A204.1 (cell line): ENCODE results near the gene SKP1.

Experiments
- FAIRE-seq: peaks from 2 replicates; lab custom pipeline; 2012; peaks lifted over from hg19 to GRCh38; lab: Jason Lieb, UNC

SKP1 gene

GRCh38 chr5:134143944-134144941 lies 32.5 kb downstream of the SKP1 start:
- FAIRE-seq = no peak

GRCh38 chr5:134143431-134143830 lies 33.3 kb downstream of the SKP1 start:
- no peak for FAIRE-seq

- FAIRE-seq = no peak
Measured at GRCh38 chr5:134142806-134143205, 33.9 kb downstream of the SKP1 start.

- no peak for FAIRE-seq
Measured at GRCh38 chr5:134142052-134142451, 34.7 kb downstream of the SKP1 start.

DNA sequence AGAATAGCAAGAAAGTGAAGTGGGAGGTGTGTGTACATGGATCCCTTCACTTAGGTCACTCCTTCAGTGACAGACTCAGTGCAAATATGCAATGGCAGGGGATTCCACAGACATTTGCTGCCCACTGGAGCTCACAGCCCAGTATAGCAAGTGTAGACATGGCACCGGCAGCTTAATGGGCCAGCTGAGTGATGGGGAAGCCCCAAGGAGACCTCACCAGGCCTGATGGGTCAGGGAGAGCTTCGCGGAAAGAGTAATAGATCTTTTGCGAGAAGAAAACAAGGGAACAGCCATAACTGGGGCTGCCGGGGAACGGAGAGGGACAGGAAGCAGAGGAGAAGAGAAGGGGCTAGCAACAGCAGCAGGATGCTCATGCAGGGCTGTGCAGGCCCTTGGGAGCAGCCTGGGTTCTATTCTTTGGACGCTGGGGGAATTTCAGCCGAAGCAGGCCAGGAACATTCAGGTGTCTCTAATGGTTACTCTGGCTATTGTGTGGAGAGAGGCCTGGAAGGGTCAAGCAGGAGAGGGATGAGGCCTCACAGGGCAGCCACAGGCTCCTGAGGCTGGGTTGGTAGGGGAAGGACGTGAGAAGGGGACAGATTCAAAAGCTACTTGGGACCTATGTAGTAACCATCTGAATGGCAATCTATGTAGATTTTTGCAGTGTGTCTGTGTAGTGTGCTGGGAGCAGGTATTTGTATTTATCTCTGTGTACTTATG lies 35.3 kb downstream of the SKP1 start:
- no peak for FAIRE-seq

GRCh38 chr5:134140530-134141201 lies 36.1 kb downstream of the SKP1 start:
- FAIRE-seq = no peak

GRCh38 chr5:134139891-134140469 lies 36.8 kb downstream of the SKP1 start:
- no peak for FAIRE-seq

- FAIRE-seq = no peak
Measured at GRCh38 chr5:134139377-134139851, 37.3 kb downstream of the SKP1 start.

DNA sequence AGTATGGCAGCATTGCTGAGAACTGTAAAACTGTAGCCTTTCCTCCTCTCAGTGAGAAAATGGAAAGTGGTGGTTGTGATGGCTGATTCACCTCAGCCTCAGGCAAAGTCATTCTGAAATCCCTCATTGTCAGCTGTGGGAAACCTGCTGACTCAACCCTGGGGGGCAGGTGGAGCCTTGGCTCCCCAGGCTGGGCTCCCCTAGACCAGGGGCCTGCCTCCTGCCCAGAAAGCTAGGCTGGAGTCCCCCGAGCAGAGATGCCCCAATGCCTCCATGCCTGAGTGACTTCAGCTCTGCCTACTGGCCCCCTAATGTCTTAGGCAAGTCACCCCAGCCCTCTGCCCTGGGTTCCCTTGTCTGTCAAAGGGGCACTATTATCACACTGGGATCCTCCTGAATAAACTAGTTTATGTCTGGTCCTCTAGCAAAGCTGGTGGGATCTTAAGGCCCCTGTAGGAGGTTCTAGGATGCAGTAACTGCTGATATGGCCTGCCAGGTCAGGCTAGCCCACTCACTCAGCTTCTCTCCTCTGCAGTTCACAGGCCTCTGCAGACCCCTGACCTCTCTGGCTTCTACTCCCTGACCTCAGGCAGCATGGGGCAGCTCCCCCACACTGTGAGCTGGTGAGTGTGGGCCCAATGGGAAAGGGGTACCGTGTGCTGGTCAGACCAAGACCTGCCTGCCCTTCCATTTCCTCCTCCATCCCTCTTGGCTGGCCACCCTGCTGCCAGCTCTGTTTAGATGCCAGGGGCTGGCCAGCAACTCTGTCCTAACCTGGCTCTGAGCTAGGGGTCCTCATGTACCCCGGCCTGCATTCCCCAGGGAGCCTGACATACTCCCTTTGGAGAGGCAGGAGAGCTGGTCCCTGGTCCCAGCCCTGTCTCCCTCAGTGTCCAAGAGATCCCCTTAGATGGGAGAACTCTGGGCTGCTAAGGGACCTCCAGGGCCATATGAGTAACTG lies 38.1 kb downstream of the SKP1 start:
- FAIRE-seq = no peak

DNA sequence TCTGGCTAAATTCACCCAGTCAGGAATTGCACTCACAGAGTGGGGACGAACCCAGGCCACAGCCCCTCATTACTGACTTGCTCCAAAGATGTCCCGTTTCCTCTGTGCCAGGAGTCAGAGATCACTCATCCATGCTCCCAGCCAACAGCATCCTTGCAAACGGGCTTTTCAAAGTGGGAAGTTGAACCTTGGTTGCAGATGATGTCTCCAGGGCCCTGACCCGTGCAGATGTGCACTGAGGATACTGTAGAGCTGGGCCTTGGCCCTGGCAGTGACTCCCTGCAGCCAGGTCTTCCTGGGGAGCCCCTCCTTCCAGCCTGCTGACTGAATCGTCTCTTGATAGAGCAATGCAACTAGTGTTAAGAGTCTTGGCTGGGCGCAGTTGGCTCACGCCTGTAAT lies 40.0 kb downstream of the SKP1 start:
- FAIRE-seq = no peak

- FAIRE-seq = no peak
Measured at GRCh38 chr5:134136221-134136631, 40.5 kb downstream of the SKP1 start.

- FAIRE-seq = no peak
Measured at GRCh38 chr5:134135091-134135655, 41.6 kb downstream of the SKP1 start.

DNA sequence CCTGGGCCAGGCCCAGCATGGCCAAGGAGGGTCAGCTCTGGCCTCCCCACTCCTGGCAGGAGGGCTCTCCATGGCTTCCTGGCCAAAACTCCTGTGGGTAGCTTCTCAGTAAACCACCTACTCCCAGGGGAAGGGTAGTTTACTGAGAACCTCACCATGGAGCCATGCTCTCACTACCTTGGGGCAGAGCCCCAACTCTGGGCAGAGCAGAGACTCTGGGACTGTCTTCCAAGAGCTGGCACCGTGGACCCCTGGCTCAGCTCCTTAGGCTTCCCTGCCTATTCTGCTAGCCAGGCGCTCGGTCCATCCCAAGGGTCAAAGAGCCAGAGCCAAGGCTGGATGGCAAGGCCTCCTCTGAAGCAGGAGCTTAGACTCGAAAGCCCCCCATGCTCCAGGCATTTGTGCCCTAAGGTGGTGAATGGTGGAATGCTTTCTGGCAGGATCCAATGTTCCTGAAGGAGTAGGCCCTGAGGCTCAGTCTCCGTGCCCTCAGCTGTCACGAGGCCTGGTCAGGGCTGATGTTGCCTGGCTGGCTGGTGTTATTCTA lies 42.7 kb downstream of the SKP1 start:
- FAIRE-seq = no peak

- no peak for FAIRE-seq
Measured at GRCh38 chr5:134133188-134133994, 43.4 kb downstream of the SKP1 start.

DNA sequence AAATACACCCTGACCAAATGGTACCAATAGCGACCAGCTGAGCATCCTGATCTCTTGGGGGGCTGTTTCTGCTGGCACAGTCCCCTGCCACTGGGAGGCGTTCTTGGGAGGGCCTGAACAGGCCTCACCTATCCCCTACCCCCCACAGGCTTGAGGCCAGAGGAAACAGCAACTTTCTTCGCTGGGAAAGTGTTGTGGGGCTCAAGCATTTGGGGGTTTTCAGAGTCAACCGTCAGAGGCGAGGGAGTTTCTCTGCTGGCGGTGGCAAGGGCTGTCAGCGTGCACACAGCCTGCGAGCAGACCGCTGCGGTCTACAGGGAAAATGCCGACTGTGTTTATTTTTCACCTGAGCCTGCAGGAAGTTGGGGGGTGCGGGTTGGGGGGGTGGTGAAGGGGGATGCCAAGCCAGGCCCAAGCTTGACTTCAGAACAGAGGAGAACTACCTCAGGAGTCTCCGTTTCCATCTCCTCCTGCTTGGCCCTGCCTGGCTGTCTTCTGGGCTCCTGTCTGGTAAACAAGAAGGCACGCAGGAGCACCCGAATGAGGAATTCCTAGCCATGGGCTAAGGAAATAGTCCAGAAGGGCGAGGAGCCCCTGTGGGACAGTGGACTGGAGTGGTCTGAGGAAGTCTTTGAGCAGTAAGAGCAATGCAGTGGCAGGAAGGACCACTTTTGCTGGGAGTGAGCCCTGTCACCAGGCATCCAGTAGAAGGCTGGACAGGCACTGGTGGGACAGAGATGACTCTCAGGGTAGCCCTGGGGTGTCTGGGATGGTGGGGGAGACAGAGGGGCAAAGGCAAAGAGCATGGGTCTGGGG lies 44.2 kb downstream of the SKP1 start:
- FAIRE-seq = no peak

DNA sequence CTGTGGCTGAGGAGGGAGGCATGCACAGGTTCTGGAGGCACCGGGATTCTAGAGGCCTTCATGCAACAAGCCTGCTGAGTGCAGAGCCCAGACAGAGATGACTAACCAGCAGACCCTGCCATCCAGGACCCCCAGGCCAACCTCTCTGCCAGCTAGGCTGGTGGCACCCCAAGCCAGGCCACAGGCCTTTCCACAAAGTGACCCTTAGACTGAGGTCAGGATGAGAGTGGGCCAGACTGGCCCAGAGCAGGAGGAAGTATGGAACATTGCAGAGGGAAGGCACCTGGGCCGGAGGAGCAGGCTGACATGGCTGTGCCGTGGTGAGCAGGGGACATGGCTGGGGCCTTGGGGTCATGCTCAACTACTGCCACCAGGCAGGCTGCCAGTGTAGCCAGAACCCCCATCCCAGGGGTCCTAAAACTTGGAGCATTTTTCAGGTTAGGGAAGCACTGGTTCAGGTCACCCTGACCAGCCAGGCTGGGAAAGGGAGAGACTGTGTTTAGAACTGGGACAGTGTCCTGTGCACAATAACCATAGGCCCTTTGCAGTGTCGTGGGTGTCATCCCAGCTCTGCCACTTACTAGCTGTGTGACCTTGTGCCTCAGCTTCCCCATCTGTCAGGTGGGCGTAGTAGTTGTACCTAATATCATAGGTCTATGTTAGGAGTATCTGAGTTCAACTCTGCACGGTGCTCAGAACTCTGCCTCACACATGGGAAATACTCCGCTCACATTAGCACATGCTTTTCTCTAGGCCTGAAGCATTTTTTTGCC lies 45.0 kb downstream of the SKP1 start:
- FAIRE-seq = no peak

- no peak for FAIRE-seq
Measured at GRCh38 chr5:134131165-134131564, 45.6 kb downstream of the SKP1 start.
